ENCODE measurements around the gene DBI.
"Not testable (repeated sequence)": the region's sequence is repeated elsewhere in the genome, so short reads cannot be mapped to it uniquely, and the experiment has no call there.

Gene DBI

GRCh38 chr2:119364798-119365197, 2.0 kb upstream of the DBI start:
- DNase-seq (ENCODE audit: extremely low read depth in 1 of 2, low read depth in 1 of 2), result no peak

GRCh38 chr2:119365436-119365835, 1.3 kb upstream of the DBI start:
- DNase-seq (ENCODE audit: extremely low read depth in 1 of 2, low read depth in 1 of 2), result no peak

- no peak for DNase-seq (ENCODE audit: extremely low read depth in 1 of 2, low read depth in 1 of 2)
These were observed 572 bp upstream of the DBI start for GRCh38 chr2:119366161-119366648.

- peak; percentile 38 to 45 for DNase-seq (ENCODE audit: extremely low read depth in 1 of 2, low read depth in 1 of 2)
These were observed 809 bp downstream of the DBI start for GRCh38 chr2:119367472-119368099.

GRCh38 chr2:119369845-119370244, 3.1 kb downstream of the DBI start:
- no peak for DNase-seq (ENCODE audit: extremely low read depth in 1 of 2, low read depth in 1 of 2)

GRCh38 chr2:119371111-119371510, 4.3 kb downstream of the DBI start:
- DNase-seq (ENCODE audit: extremely low read depth in 1 of 2, low read depth in 1 of 2), result no peak

- DNase-seq (ENCODE audit: extremely low read depth in 1 of 2, low read depth in 1 of 2), result no peak
These were observed 6.2 kb downstream of the DBI start for GRCh38 chr2:119372778-119373568.

GRCh38 chr2:119373907-119374745, 7.3 kb downstream of the DBI start:
- not testable (repeated sequence) for DNase-seq (ENCODE audit: extremely low read depth in 1 of 2, low read depth in 1 of 2)

- DNase-seq (ENCODE audit: extremely low read depth in 1 of 2, low read depth in 1 of 2), result not testable (repeated sequence)
These were observed 9.6 kb downstream of the DBI start for GRCh38 chr2:119376406-119376805.

- no peak for DNase-seq (ENCODE audit: extremely low read depth in 1 of 2, low read depth in 1 of 2)
These were observed 10.0 kb downstream of the DBI start for GRCh38 chr2:119376810-119377209.

GRCh38 chr2:119377294-119377992, 10.7 kb downstream of the DBI start:
- no peak for DNase-seq (ENCODE audit: extremely low read depth in 1 of 2, low read depth in 1 of 2)

GRCh38 chr2:119377993-119378345, 11.2 kb downstream of the DBI start:
- no peak for DNase-seq (ENCODE audit: extremely low read depth in 1 of 2, low read depth in 1 of 2)

- DNase-seq (ENCODE audit: extremely low read depth in 1 of 2, low read depth in 1 of 2), result no peak
These were observed 11.8 kb downstream of the DBI start for GRCh38 chr2:119378566-119378965.

GRCh38 chr2:119383410-119384140, 16.8 kb downstream of the DBI start:
- no peak for DNase-seq (ENCODE audit: extremely low read depth in 1 of 2, low read depth in 1 of 2)

- DNase-seq (ENCODE audit: extremely low read depth in 1 of 2, low read depth in 1 of 2), result no peak
These were observed 18.2 kb downstream of the DBI start for GRCh38 chr2:119384971-119385370.

- no peak for DNase-seq (ENCODE audit: extremely low read depth in 1 of 2, low read depth in 1 of 2)
These were observed 18.7 kb downstream of the DBI start for GRCh38 chr2:119385466-119385865.

GRCh38 chr2:119387381-119388129, 20.8 kb downstream of the DBI start:
- DNase-seq (ENCODE audit: extremely low read depth in 1 of 2, low read depth in 1 of 2), result no peak

GRCh38 chr2:119389615-119390306, 23.0 kb downstream of the DBI start:
- no peak for DNase-seq (ENCODE audit: extremely low read depth in 1 of 2, low read depth in 1 of 2)

Measured in stimulated activated CD8-positive, alpha-beta memory T cell treated with anti-CD3 and anti-CD28 coated beads, Interleukin-7, amount 100 ng/mL, for 48 hours (primary cell).